ENCODE measurements around the gene FBXW11. TPM values are rescaled to one million over a fixed set of nuclear protein-coding genes. Genes with fewer than 3 reads are reported as not detected.

FBXW11 gene
- total RNA-seq, 1 experiment from 2014 or later = 85.3 TPM

DNA sequence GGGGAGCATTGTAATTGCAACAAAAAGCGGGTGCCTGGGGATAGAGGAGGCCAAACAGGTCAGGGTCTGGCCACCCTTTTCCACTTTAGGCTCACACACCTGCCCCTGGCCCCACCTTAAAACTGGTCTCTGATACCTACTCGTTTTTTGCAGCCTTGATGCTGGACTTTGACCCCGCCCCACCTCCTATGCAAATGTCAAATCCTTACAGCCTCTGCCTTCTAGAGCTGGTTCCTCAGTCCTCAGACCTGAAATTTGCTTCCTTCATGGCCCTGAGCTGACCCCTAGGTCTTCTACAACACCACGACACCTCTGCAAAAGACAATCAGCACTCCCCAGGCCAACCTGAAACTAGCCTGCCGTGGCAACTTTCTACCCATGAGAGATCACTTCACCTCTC is 183.2 kb downstream of the FBXW11 start:
- no peak overlapping the region for H3K18ac ChIP-seq (ENCODE audit: insufficient read length, low read depth, low read length)
- H3K14ac ChIP-seq (ENCODE audit: insufficient read depth, low read length) = no peak overlapping the region
- no peak overlapping the region for H3K23ac ChIP-seq (ENCODE audit: insufficient read length, low read depth, low read length)
- H4K8ac ChIP-seq (replicated peaks; ENCODE audit: insufficient read length, low read depth, low read length) = no peak overlapping the region
- no peaks in the 10 kb centered on the region for H3K79me2 ChIP-seq (ENCODE audit: insufficient read depth, low read length)
- H3K9me3 ChIP-seq (ENCODE audit: control insufficient read depth, low read depth, low read length) = no peaks in the 10 kb centered on the region
- no peaks in the 10 kb centered on the region for H4K20me1 ChIP-seq (ENCODE audit: control insufficient read depth, insufficient read depth, insufficient read length)
- Mint-ChIP-seq H3K27me3 (ENCODE audit: low read depth) (peaks cover 10% of the 10 kb centered on the region), H3K9me3 (peaks cover 0 to 1% of the 10 kb centered on the region in 2 experiments; a peak in 2 of 5 replicates), H3K27ac (peak overlapping the region; percentile 41 to 90 (median 55); a peak in 2 of 7 replicates), H3K36me3 (ENCODE audit: insufficient read depth in 1 of 3, low read depth in 3 of 3) (peaks cover 0 to 4% (median 0%) of the 10 kb centered on the region in 3 experiments; a peak in 1 of 7 replicates), H3K4me1 (peaks cover 3% of the 10 kb centered on the region in 2 experiments), H3K4me3 (no peak overlapping the region)
- H2BK15ac ChIP-seq (ENCODE audit: low read depth, low read length) = no peak overlapping the region
- no peak for DNase-seq
- no peak overlapping the region for H3K4me2 ChIP-seq (ENCODE audit: insufficient read depth, insufficient read length, low read length)
- no peaks in the 10 kb centered on the region for H3K79me1 ChIP-seq (ENCODE audit: insufficient read depth, low read depth, low read length, poor library complexity, severe bottlenecking)
- H2AFZ ChIP-seq (ENCODE audit: low read length) = no peak overlapping the region
- no peak overlapping the region for H2BK20ac ChIP-seq (ENCODE audit: low read depth, low read length, poor library complexity, severe bottlenecking)
- H3K27me3 ChIP-seq (ENCODE audit: insufficient read depth, low read length) = no peaks in the 10 kb centered on the region
- H3K4ac ChIP-seq (ENCODE audit: low read depth, low read length) = no peak overlapping the region
- H3K56ac ChIP-seq (ENCODE audit: insufficient read length, low read depth, low read length) = no peak overlapping the region
- no peak overlapping the region for H2BK5ac ChIP-seq (ENCODE audit: insufficient read length, low read length)
- no peaks in the 10 kb centered on the region for H3K4me1 ChIP-seq (ENCODE audit: insufficient read depth, low read length)
- H2BK12ac ChIP-seq (ENCODE audit: insufficient read length, low read depth, low read length) = no peak overlapping the region
- no peaks in the 10 kb centered on the region for H3K23me2 ChIP-seq (ENCODE audit: insufficient read length, low read depth, low read length, poor library complexity, severe bottlenecking)
- no peak overlapping the region for H4K91ac ChIP-seq (ENCODE audit: insufficient read length, low read depth, low read length)
- no peak overlapping the region for H4K5ac ChIP-seq (ENCODE audit: insufficient read length, low read depth, low read length)
- H2BK120ac ChIP-seq (ENCODE audit: low read depth, low read length, poor library complexity, severe bottlenecking) = no peak overlapping the region
- TF ChIP-seq CTCF (conservative IDR thresholded peaks at IDR 0.05) = no peak
- no peak overlapping the region for H3T11ph ChIP-seq (ENCODE audit: low read length)
- H3K9ac ChIP-seq (ENCODE audit: extremely low read depth, insufficient read length, low read length) = no peak overlapping the region
- no peak overlapping the region for H3K27ac ChIP-seq (ENCODE audit: insufficient read length, low read depth, low read length)
- no CpG with 5 or more reads among the region's 5 CpGs for WGBS (ENCODE audit: extremely low coverage, insufficient read length, low lambda C conversion rate)
- H2AK5ac ChIP-seq (ENCODE audit: insufficient read length, low read length) = no peak overlapping the region
